Stomach (tissue), 4 donors: Measurements from ENCODE around the gene CABLES1.

Source experiments
- EP300 ChIP-seq: sonication (generic); formaldehyde crosslinking; IDR thresholded peaks from one replicate; pipeline ENCODE4 v1.6.1; 2017; ENCODE audit warnings: antibody characterized with exemption
- POLR2A ChIP-seq, 4 donors: fragments of 450-650 bp; IDR thresholded peaks; one replicate each; pipeline ENCODE4 v1.6.1; 2016; ENCODE audit warnings: antibody characterized with exemption in 4 of 4, control low read depth in 2 of 4, mild to moderate bottlenecking in 1 of 4, moderate library complexity in 1 of 4
- POLR2AphosphoS5 ChIP-seq, 3 donors: sonication (generic); formaldehyde crosslinking; IDR thresholded peaks; one replicate each; pipeline ENCODE4 v1.6.1; 2016; ENCODE audit warnings: antibody characterized with exemption in 3 of 3
- TF ChIP-seq, protein P1 (sequence below), 7 experiments: fragments of 450-650 bp in 4 of 7; fragments of 200-600 bp in 3 of 7; sonication (generic) in 3 of 7; IDR thresholded peaks; one replicate each; pipeline ENCODE4 v1.5.1; 2016 to 2019; ENCODE audit warnings: antibody characterized with exemption in 7 of 7, control low read depth in 2 of 7, mild to moderate bottlenecking in 1 of 7

DNA sequence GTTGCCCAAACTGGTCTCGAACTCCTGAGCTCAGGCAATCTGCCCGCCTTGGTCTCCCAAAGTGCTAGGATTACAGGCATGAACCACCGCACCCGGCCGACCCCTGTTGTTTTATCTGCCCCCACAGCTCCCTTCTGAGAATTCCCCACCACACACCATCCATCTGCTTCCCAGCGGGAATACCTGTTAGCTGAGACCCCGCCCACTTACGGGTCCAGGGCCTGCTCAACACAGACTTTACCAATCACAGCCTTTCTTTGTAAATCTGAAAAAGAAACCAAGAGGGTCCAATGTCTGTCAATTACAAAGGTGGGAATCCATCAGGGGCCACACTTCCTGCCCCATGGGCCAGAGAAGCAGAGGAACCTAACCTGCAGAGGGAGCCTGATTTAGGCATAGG is 14.2 kb upstream of the CABLES1 start:
- TF ChIP-seq POLR2AphosphoS5 (IDR thresholded peaks at IDR 0.05) = no peak
- TF ChIP-seq, protein P1, sequence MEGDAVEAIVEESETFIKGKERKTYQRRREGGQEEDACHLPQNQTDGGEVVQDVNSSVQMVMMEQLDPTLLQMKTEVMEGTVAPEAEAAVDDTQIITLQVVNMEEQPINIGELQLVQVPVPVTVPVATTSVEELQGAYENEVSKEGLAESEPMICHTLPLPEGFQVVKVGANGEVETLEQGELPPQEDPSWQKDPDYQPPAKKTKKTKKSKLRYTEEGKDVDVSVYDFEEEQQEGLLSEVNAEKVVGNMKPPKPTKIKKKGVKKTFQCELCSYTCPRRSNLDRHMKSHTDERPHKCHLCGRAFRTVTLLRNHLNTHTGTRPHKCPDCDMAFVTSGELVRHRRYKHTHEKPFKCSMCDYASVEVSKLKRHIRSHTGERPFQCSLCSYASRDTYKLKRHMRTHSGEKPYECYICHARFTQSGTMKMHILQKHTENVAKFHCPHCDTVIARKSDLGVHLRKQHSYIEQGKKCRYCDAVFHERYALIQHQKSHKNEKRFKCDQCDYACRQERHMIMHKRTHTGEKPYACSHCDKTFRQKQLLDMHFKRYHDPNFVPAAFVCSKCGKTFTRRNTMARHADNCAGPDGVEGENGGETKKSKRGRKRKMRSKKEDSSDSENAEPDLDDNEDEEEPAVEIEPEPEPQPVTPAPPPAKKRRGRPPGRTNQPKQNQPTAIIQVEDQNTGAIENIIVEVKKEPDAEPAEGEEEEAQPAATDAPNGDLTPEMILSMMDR (IDR thresholded peaks at IDR 0.05) = no peak
- no peak for TF ChIP-seq POLR2A (IDR thresholded peaks at IDR 0.05)
- no peak for TF ChIP-seq EP300
